ENCODE results near the gene SRP9.

Gene SRP9, protein sequence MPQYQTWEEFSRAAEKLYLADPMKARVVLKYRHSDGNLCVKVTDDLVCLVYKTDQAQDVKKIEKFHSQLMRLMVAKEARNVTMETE

DNA sequence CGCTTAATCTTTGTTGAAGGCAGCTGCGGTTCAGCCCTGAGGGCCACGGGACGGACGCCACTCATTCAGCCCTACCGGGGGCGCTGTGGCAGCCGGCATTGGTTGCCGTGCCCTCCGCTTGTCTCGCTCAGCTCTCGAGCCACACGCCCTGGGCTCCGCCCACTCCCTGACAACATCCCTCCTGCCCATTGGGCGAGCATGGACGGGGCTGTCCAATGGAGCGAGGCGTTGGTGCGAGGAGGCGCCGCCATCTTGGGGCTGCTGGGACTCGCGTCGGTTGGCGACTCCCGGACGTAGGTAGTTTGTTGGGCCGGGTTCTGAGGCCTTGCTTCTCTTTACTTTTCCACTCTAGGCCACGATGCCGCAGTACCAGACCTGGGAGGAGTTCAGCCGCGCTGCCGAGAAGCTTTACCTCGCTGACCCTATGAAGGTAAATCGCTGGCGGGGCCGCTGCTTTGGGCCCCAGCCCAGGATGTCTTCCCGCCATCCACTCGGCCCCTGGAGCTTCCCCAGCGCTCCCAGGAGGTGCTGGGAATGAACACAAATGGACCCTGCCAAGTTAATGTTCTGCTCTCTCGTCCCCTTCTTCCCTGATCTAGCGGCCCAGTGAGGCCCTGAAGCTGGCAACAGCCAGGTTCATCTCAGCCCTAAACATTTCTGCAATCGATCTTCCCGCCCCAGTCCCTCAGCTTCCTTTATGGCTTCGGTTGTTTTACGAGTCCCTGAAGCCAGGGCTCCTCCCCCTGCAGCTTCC is at the start of gene SRP9:
TSS of gene SRP9 (plus strand) at position 244 of the 754 bp plus-strand sequence. CDS start at position 359, 115 bp downstream.
- peak; percentile 99 for DNase-seq

DNA sequence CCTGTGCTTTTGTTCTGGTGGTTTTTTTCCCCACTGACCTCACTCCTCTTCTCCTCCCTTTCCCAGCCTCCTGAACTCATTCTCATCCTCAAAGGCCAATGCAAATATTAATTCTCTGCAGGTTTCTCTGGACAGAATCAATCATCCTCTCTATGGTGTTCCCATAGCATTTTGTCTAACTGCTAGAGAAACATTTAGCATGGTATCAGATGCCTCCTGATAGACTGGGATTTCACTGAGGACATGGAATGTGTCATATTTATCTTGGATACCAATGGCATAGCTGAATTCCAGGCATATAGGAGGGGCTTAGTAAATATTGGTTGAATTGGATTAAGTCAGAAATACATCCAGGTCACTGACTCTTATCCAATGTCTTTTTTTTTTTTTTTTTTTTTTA is 46.1 kb upstream of the SRP9 start:
- DNase-seq, result no peak

DNA sequence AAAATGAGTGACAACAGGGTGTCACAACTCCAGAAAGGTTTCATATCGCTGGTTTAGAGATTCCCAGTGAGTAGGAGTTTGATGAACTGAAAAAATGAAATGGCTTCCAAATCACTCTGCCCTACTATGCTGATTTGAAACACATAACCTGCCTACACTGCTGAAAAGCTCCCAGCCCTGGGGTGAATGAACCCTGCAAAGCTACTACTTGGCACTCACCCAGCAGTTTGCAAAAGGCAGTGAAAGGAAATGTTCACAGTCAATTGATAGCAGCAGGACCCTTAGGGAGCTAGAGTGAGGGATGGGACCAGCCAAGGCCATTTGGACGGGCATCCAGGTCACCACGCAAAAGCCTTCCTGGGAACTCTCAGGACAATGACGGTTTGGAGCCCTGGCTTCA is 44.4 kb upstream of the SRP9 start:
- no peak for DNase-seq

DNA sequence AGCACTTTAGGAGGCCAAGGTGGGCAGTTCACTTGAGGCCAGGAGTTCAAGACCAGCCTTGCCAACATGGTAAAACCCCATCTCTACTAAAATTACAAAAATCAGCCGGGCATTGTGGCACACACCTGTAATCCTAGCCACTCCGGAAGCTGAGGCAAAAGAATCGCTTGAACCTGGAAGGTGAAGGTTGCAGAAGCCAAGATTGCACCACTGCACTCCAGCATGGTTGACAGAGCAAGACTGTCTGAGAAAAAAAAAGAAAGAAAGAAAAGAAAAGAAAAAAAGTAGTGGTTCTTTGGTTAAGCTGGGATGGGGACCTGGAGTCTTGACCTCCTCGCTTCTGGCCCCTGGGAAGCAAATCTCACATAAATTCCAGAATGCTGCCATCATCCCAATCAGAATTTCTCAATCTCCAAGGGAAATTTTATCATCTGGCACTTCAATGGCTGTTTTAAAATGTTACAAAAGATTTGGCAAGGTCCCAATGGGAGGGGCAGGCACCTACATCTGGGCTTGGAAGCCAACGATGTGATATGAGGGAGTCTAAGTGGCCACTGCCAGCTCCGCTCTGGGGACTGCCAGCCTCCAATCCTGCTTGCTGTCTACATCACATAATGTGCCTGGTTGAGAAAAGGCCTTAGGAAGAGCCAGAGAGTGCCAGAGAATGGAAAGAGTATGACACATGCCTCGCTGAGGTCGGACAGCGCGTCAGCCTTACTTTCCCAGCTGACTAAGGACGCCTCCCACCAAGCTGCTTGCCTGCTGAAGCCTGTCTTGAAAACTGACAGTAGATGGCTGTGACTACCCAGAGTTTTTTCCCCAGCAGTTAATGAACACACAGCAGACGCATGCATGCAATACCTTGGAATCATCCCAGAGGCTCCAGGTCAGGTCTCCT is 42.1 kb upstream of the SRP9 start:
- no peak for DNase-seq

DNA sequence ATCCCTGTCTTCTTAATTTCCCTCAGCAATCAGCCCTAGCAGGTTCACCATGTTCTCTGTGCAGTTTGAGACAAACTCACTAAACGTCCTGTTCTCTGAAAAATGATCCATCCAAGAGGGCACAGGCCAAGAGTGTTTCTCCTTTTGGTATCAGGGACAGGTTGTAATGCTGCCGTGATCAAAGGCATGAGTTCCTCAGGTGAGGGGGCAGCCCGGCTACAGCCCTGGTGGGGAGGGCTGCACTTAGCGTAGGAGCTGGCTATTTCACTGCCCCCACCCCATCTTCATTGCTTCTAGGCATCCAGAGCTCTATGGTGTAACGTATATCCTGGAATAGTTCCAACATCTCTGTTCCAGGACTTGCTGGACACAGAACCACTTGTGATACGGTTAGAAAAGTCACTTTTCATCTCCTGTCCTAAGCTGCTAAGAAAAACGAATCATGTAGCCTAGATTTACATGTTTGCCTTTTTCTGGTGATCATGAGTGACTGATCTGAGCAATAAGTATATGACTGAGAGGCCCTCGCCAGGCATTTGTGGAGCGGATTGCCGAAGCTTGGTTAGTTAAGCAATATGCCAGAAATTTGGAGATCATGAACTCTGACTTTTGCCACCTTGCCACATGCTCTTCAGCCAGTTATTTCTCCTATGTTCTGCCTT is 41.1 kb upstream of the SRP9 start:
- no peak for DNase-seq

DNA sequence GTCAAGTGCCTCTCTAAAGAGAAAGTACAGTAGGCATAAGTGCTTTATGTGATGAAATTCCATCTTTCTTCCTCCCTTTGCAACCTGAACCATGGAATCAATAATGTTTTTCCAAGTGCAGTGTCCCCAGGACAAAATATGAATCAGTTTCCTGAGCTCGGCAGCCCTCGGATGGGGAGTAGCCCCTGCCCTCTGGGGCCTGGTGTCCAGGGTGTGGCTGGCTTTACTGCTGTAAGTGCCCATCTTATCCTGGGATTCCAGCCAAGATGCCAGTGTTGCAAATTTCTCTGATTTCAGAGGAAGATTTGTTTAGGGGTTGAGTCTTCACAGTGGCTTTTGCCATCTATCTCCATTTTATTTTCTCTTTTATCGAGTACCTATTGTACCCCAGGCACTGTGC is 40.5 kb upstream of the SRP9 start:
- DNase-seq, result no peak

DNA sequence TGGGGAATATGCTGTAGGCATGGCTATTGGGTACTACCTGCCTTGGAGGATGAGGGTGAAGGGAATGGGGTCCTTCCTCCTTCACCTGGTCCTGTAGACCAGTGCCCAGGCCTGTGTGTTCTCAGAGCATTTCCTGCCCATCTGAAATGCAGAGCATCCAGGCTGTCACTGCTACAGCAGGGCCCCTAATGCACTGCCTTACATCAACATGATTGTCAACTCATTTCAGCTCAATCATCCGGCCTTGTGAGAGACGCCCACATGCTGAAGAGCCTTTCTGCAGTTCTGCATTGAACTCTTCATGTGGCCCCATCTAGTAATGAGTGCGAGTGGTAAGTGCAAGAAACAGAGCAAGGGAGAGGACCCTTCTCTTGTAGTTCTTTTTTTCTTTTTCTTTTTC is 39.8 kb upstream of the SRP9 start:
- no peak for DNase-seq

DNA sequence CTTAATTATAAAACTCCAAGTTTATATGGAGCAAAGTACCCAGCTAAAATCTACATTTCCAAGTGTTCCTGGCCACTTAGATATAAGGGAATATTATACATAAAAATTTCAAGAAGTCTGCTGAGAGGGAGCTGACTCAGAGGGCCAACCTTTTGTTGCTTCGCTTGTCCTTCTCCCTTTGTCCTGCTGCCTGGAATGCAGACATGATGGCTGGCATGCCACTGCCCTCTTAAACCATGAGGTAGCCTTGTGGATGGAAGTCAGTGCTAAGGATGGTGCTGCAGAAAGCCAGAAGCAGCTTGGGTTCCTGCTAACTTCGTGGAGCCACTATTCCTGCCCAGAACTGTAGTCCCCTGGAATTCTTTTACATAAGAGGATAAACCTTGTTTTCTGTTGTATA is 38.9 kb upstream of the SRP9 start:
- DNase-seq, result no peak

DNA sequence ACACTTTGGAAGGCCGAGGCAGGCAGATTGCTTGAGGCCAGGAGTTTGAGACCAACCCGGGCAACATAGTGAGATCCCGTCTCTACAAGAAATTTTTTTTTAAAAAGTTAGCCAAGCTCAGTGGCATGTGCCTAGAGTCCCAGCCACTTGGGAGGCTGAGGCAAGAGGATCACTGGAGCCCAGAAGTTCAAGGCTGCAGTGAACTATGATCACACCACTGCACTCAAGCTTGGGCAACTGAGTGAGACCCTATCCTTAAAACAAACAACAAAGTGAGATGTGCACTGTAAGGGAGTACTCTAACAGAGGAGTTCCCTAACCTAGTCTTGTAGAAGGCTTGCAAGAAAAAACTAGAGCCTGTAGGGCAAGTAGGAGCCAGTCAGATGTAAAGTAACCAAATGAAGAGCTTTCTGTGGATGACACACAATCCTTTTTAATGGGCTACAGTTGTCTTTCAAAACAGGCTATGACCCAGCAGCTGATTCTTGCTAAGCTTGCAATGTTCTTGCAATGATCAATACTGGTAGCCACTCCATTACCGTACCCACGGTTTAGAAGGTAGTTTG is 38.0 kb upstream of the SRP9 start:
- no peak for DNase-seq

DNA sequence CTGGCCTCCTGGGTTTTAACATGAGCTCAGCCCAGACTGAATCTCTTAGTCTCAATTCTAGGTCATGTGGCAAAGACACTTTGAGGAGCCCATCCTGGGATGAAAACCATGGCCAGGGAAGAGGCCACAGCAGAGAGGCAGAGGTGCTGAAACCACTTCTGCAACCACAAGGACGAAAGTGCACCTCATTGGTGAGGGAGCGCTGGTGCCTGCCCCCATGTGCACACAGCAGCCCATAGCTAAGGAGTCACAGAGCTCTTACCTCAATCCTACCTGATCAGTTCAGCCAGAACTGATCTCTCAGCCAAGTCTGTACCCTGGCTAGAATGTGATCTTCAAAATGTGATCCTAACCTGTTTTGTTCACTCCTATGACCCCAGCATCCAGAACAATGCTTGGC is 32.9 kb upstream of the SRP9 start:
- DNase-seq, result no peak

DNA sequence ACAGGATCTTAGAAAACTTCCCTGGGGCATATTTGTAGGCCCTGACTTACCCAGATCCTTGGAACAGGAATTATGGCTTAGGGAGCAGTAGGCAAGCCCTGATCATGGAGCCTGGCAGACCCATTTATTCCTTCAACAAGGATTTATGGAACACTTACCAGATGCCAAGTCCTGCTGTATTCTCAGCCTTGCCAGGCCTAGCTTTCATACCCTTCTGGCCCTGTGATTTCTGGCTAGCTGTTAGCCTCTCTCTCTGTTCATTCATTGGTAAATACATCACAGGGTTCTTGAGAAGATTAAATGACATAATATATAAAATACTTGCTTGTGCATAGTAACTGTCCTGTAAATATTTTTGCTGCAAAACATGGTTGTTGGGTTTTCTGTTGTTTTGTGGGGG is 32.4 kb upstream of the SRP9 start:
- DNase-seq, result no peak

DNA sequence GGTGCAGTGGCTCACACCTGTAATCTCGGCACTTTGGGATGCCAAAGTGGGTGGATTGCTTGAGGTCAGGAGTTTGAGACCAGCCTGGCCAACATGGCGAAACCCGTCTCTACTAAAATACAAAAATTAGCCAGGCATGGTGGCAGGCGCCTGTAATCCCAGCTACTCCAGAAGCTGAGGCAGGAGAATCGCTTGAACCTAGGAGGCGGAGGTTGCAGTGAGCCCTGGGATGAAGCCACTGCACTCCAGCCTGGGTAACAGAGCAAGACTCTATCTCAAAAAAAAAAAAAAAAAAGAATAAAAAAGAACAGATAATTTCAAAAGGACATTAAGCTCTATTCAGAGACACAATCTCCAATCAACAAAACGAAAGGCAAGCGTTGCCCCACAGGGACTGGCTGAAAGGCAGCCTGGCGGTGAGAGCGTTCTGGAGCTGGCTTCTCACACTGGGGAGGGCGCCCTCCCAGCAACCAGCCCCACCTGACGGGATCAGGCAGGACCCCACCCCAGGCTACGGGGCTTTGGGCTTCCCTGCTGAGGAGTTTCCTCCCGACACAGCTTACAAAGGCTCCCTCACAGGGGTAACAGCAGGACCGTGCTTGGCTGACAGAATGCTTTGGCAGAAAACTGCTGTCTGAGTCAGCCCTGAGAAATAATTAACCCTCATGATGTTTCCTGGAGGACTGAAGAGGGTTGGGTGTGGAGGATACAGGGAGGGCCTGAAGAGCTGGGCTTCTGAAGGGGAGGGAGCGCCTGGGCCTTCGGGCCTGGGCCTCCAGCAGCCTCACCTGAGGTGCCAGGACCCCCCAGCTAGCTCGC is 31.1 kb upstream of the SRP9 start:
- DNase-seq, result no peak

DNA sequence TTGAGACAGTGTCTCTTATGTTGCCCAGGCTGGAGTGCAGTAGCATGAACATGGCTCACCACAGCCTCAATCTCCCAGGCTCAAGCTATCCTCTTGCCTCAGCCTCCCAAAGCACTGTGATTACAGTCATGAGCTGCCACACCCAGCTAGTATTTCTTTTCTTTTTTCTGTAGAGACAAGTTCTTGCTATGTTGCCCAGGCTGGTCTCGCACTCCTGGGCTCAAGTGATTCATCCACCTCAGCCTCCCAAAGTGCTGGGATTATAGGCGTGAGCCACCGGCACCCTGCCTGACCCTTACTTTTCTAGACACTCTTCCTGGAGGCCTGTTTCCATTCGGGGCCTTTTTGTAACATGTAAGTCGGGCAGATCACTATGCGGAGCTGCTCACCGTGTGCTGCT is 30.1 kb upstream of the SRP9 start:
- DNase-seq, result no peak

DNA sequence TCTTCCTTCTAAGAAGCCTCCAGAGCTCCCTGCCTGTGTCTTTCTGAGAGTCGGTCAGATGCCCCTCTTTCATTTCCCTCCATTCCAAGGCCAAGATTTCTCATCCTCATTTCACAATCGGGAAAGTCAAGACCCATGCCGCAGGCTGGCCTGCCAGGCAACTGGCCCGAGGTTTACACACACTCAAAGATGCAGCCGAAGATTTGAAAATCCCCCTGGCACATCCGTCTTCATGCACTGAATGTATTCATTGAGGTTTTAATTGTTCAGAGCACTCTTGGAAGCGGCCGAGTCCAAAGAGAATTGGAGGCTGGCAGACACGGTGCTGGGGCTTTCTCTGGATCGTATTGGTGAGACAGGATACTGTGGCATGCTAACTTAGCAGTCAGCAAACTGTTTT is 29.1 kb upstream of the SRP9 start:
- no peak for DNase-seq

DNA sequence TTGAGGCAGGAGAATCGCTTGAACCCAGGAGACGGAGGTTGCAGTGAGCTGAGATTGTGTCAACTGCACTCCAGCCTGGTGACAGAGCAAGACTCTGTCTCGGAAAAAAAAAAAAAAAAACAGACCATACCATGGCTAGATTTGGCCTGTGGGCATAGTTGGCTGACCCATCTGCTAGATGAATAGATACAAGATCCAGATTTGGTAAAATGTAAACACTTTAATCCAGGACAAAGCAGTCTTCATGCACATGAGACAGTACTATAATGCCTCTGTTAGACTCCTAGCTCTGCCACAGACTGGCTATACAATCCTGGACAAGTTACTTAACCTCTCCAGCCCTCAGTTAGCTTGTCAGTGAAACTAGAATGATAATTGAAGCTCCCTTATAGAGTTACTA is 27.9 kb upstream of the SRP9 start:
- no peak for DNase-seq

DNA sequence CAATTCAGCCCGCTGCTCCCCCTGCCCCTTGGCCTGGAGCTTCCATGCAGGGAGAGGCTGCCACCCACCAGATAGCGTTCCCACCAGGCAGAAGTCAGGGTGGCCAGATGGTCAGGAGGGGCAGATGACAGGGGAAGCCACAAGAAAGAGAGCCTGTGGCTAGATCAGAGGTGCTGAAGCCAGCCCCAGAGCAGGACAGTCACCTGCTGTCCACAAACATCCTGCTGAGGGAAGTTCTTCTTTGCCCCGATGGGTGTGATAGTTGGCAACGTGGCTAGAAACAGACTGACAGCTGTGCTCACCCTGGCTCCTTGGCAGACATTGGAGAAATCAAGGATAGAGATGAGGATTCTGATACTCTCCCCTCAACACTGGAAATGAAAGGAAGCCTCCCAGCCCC is 27.2 kb upstream of the SRP9 start:
- no peak for DNase-seq

DNA sequence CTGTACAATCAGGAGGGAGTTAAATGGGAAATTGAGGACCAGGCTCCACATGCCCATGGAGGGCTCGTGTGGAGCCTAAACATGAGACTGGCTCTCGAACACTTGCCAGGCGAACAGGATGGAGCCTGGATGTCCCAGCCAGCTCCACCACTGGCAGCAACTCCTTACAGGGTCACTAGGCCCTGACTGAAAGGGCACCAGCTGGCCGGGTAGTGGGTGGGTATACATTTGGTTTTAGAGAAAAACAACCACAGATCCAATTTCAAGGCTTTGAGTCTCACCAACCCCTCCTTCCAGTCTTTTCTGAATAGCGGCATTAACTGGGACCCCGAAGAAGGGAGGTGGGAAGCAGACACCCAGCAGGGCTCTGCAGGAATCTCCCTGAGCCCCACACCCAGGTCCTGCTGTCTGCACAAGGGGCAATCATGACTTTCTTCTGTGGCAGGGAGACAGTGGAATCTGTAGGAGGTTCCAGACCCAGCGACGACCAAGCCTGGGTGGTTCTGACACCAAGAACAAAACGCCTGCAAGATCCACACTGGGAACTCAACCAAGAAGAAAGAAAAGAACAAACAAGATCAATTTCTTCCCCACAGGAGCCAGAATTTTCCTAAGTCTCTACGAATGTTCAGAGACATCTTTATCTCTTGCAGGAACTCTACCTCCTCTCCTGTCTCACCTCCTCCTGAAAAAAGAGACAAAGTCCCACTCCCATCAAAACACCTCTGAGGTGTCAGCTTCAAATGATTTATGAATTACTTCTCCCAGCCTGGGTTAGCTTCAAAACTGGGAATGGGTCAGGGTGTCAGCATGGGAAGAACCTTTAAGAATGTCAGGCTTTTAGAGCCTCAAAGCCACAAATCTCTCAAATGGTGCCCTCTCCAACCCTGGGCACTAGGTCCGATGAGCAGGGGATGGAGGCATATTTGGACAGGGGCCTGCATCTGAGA is 26.5 kb upstream of the SRP9 start:
- DNase-seq, result no peak

DNA sequence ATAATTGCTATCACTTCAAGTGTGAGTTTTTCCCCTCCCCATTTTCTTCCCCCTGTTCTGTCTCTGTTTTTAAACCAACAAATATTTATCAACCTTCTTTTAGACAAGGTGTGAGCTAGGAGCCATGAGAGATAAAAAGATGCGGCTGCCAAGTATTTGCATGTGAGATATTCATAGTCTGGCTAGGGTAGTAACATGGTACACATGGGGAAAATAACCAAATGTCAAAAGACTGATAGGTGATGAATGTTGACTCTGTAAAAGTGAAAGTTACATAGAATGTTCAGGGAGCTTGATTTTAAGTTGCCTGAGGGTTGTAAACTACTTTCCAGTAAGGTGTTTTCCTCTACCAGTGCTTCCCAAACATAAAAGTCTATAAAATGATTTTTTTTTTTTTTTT is 25.4 kb upstream of the SRP9 start:
- DNase-seq, result no peak

DNA sequence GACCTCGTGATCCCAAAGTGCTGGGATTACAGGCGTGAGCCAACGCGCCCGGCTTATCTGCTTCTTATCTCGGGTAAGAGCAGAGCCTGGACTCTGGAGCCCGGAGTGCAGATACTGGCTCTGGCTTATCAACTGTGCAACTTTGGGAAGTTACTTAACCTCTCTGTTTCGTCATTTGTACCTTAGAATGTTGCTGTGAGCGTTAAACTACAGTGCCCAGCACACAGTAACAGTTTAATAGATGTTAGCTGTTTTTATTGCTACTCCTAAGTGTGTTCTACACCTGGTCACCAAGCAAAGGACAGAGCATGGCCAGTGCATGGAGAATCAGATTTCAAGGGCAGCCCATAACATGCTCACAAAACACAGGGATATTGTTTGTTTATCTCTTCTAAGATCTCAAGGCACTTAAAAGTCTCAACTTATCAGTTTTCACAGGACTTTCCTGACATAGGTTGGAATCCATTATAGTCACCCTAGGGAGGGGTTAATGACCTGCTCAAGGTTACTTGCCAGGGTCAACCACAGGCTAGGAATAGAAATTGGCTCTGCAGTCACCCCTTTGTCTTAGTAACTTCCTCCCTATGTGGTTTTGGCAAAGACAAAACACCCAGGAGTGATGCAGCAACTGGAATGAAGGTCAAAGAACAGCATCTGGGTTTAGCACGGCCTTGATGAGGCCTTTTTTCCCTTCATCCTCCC is 22.5 kb upstream of the SRP9 start:
- DNase-seq, result no peak

DNA sequence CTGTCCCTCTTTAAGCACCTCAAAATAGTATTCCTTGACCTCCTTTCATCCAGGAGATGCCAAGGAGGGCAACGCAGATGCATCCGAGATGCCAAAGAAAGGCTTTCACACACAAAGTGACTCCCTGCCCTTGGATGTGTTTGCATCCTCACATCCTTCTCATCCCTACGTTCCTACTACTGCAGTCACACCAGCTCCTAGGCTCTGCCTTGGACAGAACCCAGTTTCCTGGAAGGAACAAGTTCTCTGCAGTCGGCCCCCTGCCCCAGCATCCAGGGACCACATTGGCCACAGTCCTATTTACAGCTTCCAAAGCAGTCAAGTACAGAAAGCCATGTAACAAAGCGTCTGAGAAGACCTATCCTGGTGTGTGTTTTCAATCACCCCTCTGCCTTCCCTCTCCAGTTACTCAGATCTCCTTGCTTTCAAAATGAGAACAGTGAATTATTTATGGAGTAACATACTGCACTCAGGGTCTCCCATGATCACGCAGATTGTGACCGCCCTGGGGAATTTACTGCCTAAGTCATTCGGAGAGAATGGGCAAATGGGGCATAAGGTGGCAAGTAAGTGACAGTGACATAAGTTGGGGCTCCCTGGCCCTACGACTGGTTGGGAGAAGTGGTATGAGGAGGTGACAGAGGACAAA is 21.8 kb upstream of the SRP9 start:
- DNase-seq, result no peak
